HepG2 (cell line): ENCODE data around the gene CAVIN2. TPM values are rescaled to one million over a fixed set of nuclear protein-coding genes. Genes with fewer than 3 reads are reported as not detected.

Experiments
- ATAC-seq: fragments of 200-7000 bp; cut with Tn5 transposase; 3 replicates; pipeline ENCODE4 v1.9.1; 2020; ENCODE audit warnings: mild to moderate bottlenecking, moderate library complexity
- BruUV-seq: library from RNA; stranded (reverse); fragments of 400-500 nt; replicated peaks from 2 replicates; lab custom pipeline; 2021; lab: Mats Ljungman, UMichigan
- CTCF ChIA-PET: fragments of 300-600 bp; formaldehyde crosslinking; extraction: SDS; loops from one replicate; lab custom pipeline; 2021; ENCODE audit warnings: low total read pairs, inconsistent platforms, low intra/inter-chr PET ratio; lab: Yijun Ruan, JAX
- POLR2A ChIA-PET: fragments of 350-600 bp; sonication (Branson Sonifier 250); formaldehyde crosslinking; loops from one replicate; lab custom pipeline; 2020; ENCODE audit warnings: antibody characterized with exemption, inconsistent platforms; lab: Yijun Ruan, JAX
- DNase-seq: peaks from one replicate; pipeline ENCODE4 v3.0.0-alpha.2; 2015; ENCODE audit warnings: low spot score
- FAIRE-seq: peaks from 3 replicates; lab custom pipeline; 2011; peaks lifted over from hg19 to GRCh38; lab: Jason Lieb, UNC
- H2AFZ ChIP-seq: one replicate; pipeline ENCODE4 v1.6.1; 2011; ENCODE audit warnings: low read length, inconsistent platforms
- H3K27ac ChIP-seq: fragments of 300-600 bp; 3 replicates; pipeline ENCODE4 v1.8.0; 2011; ENCODE audit warnings: mixed run types, mild to moderate bottlenecking, mixed read lengths, low read length, inconsistent platforms; ENCODE audit not compliant: insufficient read depth; ENCODE audit errors: extremely low read length
- H3K27me3 ChIP-seq, 2 experiments: fragments of 200-600 bp in 1 of 2; 2 replicates in 1 of 2; 3 replicates in 1 of 2; pipeline versions ENCODE4 v1.6.0 to v1.8.0; 2011; ENCODE audit warnings: low read length in 2 of 2, mild to moderate bottlenecking in 2 of 2, moderate library complexity in 2 of 2, inconsistent platforms in 1 of 2; ENCODE audit not compliant: insufficient read depth in 2 of 2, control insufficient read depth in 1 of 2
- H3K36me3 ChIP-seq, 2 experiments: fragments of 200-600 bp in 1 of 2; replicated peaks in 1 of 2; 2 replicates in 1 of 2; 3 replicates in 1 of 2; pipeline versions ENCODE4 v1.5.1 to v1.8.0; 2011; ENCODE audit warnings: low read length in 2 of 2, inconsistent platforms in 1 of 2; ENCODE audit not compliant: insufficient read depth in 2 of 2, control insufficient read depth in 1 of 2
- H3K4me1 ChIP-seq: 2 replicates; pipeline ENCODE4 v1.5.1; 2012; ENCODE audit warnings: low read length, inconsistent platforms; ENCODE audit not compliant: insufficient read depth
- H3K4me2 ChIP-seq: 2 replicates; pipeline ENCODE4 v1.6.0; 2011; ENCODE audit warnings: low read depth, low read length, inconsistent platforms
- H3K4me3 ChIP-seq, 3 experiments: fragments of 200-600 bp in 1 of 3; sonication (generic), shearing (Covaris generic) in 1 of 3; replicated peaks in 1 of 3; 2 replicates each; pipeline ENCODE4 v1.5.1; 2011 to 2016; ENCODE audit warnings: low read length in 3 of 3, inconsistent platforms in 2 of 3, low read depth in 2 of 3, mild to moderate bottlenecking in 2 of 3, control low read depth in 1 of 3, mixed read lengths in 1 of 3; ENCODE audit not compliant: insufficient read depth in 1 of 3
- H3K79me2 ChIP-seq: one replicate; pipeline ENCODE4 v1.6.1; 2011; ENCODE audit warnings: low read length, inconsistent platforms; ENCODE audit not compliant: insufficient read depth
- H3K9ac ChIP-seq: 2 replicates; pipeline ENCODE4 v1.6.0; 2011; ENCODE audit warnings: mild to moderate bottlenecking, low read depth, low read length, inconsistent platforms; ENCODE audit not compliant: insufficient read depth
- H3K9me3 ChIP-seq: 2 replicates; pipeline ENCODE4 v1.5.1; 2012; ENCODE audit warnings: mild to moderate bottlenecking, low read length
- H4K20me1 ChIP-seq: 2 replicates; pipeline ENCODE4 v1.6.0; 2011; ENCODE audit warnings: inconsistent platforms, mild to moderate bottlenecking, low read length, moderate library complexity; ENCODE audit not compliant: insufficient read depth
- CCAR2 ChIP-seq: fragments of 200-400 bp; formaldehyde crosslinking; optimal IDR thresholded peaks from 2 replicates; pipeline ENCODE3; 2018; ENCODE audit warnings: low read depth, mild to moderate bottlenecking, low read length, moderate library complexity
- CEBPB ChIP-seq: IDR thresholded peaks from 2 replicates; pipeline ENCODE4 v1.6.1; 2011; ENCODE audit warnings: low read depth, low read length, improper control_type of control experiment, borderline replicate concordance
- DMAP1 ChIP-seq: IDR thresholded peaks from 2 replicates; pipeline ENCODE4 v1.6.1; 2016
- KDM1A ChIP-seq: IDR thresholded peaks from 2 replicates; pipeline ENCODE4 v1.6.1; 2016; ENCODE audit warnings: missing compliant biosample characterization
- MAFK ChIP-seq, 2 experiments: IDR thresholded peaks in 1 of 2; conservative IDR thresholded peaks in 1 of 2; 2 replicates each; pipeline ENCODE4 v1.6.1; 2011; ENCODE audit warnings: improper control_type of control experiment in 2 of 2, low read length in 2 of 2
- NR2C2 ChIP-seq: sonication (generic); formaldehyde crosslinking; IDR thresholded peaks from 2 replicates; pipeline ENCODE4 v1.4.0; 2020; ENCODE audit warnings: missing genetic modification reagents, mild to moderate bottlenecking, moderate library complexity, borderline replicate concordance
- PCBP2 ChIP-seq: fragments of 200-400 bp; formaldehyde crosslinking; optimal IDR thresholded peaks from 2 replicates; pipeline ENCODE3; 2018; ENCODE audit warnings: low read length, low read depth; ENCODE audit not compliant: poor library complexity, severe bottlenecking
- SPEN ChIP-seq: sonication (generic); formaldehyde crosslinking; IDR thresholded peaks from 2 replicates; pipeline ENCODE4 v1.5.1; 2020; ENCODE audit warnings: low read depth, mild to moderate bottlenecking, missing genetic modification reagents
- TBX2 ChIP-seq: sonication (generic); formaldehyde crosslinking; IDR thresholded peaks from 2 replicates; pipeline ENCODE4 v1.5.0; 2020; ENCODE audit warnings: missing genetic modification reagents, mild to moderate bottlenecking, borderline replicate concordance
- ZNF180 ChIP-seq: sonication (generic); formaldehyde crosslinking; IDR thresholded peaks from 2 replicates; pipeline ENCODE4 v1.4.0; 2020; ENCODE audit warnings: low read depth, missing genetic modification reagents, borderline replicate concordance
- ZNF577 ChIP-seq: sonication (generic); formaldehyde crosslinking; IDR thresholded peaks from 2 replicates; pipeline ENCODE4 v1.4.0; 2020; ENCODE audit warnings: mild to moderate bottlenecking, low read depth, missing genetic modification reagents, borderline replicate concordance
- WGBS: methylation state at CpG from one replicate; pipeline ENCODE4 v1.1.6; 2017; ENCODE audit warnings: low lambda C conversion rate; 5-methylcytosine and 5-hydroxymethylcytosine counted together
- in situ Hi-C: cut with HindIII; loops from 2 replicates; pipeline ENCODE4 v1.10.0; 2017; ENCODE audit warnings: low pct_unique_long_range_greater_than_20kb; ENCODE audit not compliant: extremely low pct_ligation_motif_present
- intact Hi-C: fragments of 100-400 bp; cut with micrococcal nuclease; formaldehyde crosslinking; loops from one replicate; pipeline ENCODE4 v1.10.0; 2022; ENCODE audit not compliant: unreplicated experiment
- polyA plus RNA-seq, 8 experiments: library from polyadenylated mRNA; depleted of rRNA in 3 of 8; stranded (reverse) in 7 of 8; unstranded in 1 of 8; fragments of >200 nt; fragmentation: Illumina TruSeq in 4 of 8; extraction: Trizol in 4 of 8; gene quantifications; 2 replicates each; pipeline versions ENCODE4 v1.2.1 to v1.2.3, GENCODE V29; 2011 to 2016; ENCODE audit warnings: low read depth in 4 of 8, missing spikeins in 1 of 8, mixed read lengths in 1 of 8; ENCODE audit not compliant: insufficient read depth in 1 of 8
- total RNA-seq, 5 experiments: library from RNA; depleted of rRNA; stranded (reverse); fragments of >200 nt; fragmentation: Illumina TruSeq; extraction: Trizol; gene quantifications; 2 replicates each; pipeline ENCODE4 v1.2.3, GENCODE V29; 2016; ENCODE audit warnings: low read depth in 1 of 5

The CAVIN2 gene
- total and polyA plus RNA-seq, 2 of the 13 experiments (the other 11 are each of a cell fraction or from before 2014, with no cell fraction given) = 7.6 to 38.8 TPM

DNA sequence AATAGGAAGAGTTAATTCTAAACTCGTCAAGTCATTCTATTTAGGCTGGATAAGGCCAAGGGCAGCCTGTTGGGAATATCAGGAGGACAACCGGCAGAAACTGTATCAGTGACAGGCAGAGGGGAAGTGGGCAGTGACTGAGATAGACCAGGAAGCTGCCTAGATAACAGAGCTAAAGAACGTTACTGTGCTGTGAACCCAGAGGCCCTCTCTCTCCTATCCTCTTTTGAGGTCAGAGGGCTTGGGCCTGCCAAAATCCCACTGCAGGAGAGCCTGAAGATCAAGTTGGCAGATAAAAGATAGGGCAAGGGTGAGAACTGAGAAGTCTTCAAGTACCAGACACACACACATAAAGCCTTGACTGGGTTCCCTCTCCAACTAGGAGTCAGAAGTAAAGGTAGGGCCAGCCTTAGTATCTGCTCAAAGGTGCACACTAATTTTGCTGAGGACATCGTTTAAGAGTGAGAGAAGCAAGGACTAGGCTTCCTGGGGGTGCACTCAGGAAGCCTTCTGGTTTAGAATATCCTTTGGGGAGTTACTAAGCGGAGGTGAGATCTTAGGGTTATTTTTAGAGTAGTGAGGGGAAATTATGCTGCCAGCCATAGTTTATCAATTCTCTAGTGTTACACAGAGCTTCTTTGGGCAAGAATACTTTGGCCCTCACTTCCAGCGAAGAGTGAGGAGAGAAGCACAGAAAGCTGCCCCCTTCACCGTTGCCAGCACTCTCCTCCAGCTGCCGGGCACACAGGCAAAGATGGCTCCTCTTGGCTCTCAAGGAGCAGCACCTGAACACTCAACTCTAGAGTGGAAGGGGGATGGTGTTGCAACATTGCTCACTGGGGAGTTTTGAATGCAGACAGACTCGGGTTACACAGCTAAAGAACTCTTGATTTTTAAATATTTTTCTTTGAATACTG, 9.8 kb downstream of the CAVIN2 start:
- DNase-seq (no peak), FAIRE-seq (no peak)
- no peak overlapping the region for H3K4me2 ChIP-seq
- CTCF ChIA-PET = no interaction called here
- no peaks in the 10 kb centered on the region for H4K20me1 ChIP-seq
- H2AFZ ChIP-seq = no peak overlapping the region
- no peak overlapping the region for H3K4me3 ChIP-seq
- TF ChIP-seq DMAP1 (CRISPR knock-in tag) (no peak), KDM1A (no peak), TBX2 (0 out of 2 replicates have a peak, but pooled peaks have one; percentile 13), PCBP2 (no peak), ZNF577 (CRISPR knock-in tag) (no peak), MAFK (conservative IDR thresholded peaks at IDR 0.05 in 1 of 2, IDR thresholded peaks at IDR 0.05 in 1 of 2; ENCODE audit: low read length in 2 of 2) (peak; percentile 30 to 60; a peak in 3 of 4 replicates), CEBPB (peak; percentile 40; the same call in 1 of the 2 replicates), SPEN (CRISPR knock-in tag) (no peak), NR2C2 (CRISPR knock-in tag) (no peak), ZNF180 (CRISPR knock-in tag) (no peak), CCAR2 (no peak)
- TF ChIP-seq, all 625 proteins: peak for 3
- no peaks in the 10 kb centered on the region for H3K27me3 ChIP-seq
- no peak for ATAC-seq
- peaks cover 32% of the 10 kb centered on the region for H3K4me1 ChIP-seq
- no TSS peak for BruUV-seq
- intact Hi-C loops (no loop called here), in situ Hi-C loops (no loop called here)
- H3K79me2 ChIP-seq = peaks cover 7% of the 10 kb centered on the region
- WGBS = 82% methylated on average over 9 of the region's 9 CpGs
- no peaks in the 10 kb centered on the region for H3K9me3 ChIP-seq
- H3K27ac ChIP-seq = no peak overlapping the region
- H3K9ac ChIP-seq = no peak overlapping the region
- H3K36me3 ChIP-seq = peaks cover 6 to 36% of the 10 kb centered on the region in 2 experiments
- POLR2A ChIA-PET = interaction anchor here (1.9 to 3.5 kb wide), 2 partner anchors 10 to 30 kb away, joined by 5 to 14 read pairs; partner anchors contain the start of gene CAVIN2
